H1 (cell line): ENCODE measurements around the gene ITPR3. TPM values are rescaled to one million over a fixed set of nuclear protein-coding genes. Genes with fewer than 3 reads are reported as not detected.

Experiments used
- GABPA ChIP-seq: IDR thresholded peaks from 2 replicates; pipeline ENCODE4 v1.6.1; 2011; ENCODE audit warnings: mild to moderate bottlenecking, low read length, moderate library complexity, borderline replicate concordance; ENCODE audit not compliant: insufficient read depth
- JUND ChIP-seq: IDR thresholded peaks from 2 replicates; pipeline ENCODE4 v1.6.1; 2011; ENCODE audit warnings: mild to moderate bottlenecking, improper control_type of control experiment, low read length
- MAFK ChIP-seq: IDR thresholded peaks from 2 replicates; pipeline ENCODE4 v1.6.1; 2012; ENCODE audit warnings: low read depth, mild to moderate bottlenecking, improper control_type of control experiment, low read length
- POU5F1 ChIP-seq: IDR thresholded peaks from 2 replicates; pipeline ENCODE4 v1.6.1; 2011; ENCODE audit warnings: low read depth, mild to moderate bottlenecking, low read length, moderate library complexity
- SP1 ChIP-seq: IDR thresholded peaks from 2 replicates; pipeline ENCODE4 v1.6.1; 2011; ENCODE audit warnings: low read depth, low read length
- SP2 ChIP-seq: IDR thresholded peaks from 2 replicates; pipeline ENCODE4 v1.6.1; 2012; ENCODE audit warnings: mild to moderate bottlenecking, low read length, inconsistent platforms
- TAF1 ChIP-seq: IDR thresholded peaks from 2 replicates; pipeline ENCODE4 v1.6.1; 2011; ENCODE audit warnings: mild to moderate bottlenecking, low read depth, low read length
- TBP ChIP-seq: IDR thresholded peaks from 2 replicates; pipeline ENCODE4 v1.6.1; 2011; ENCODE audit warnings: low read depth, low read length, improper control_type of control experiment
- polyA plus RNA-seq, 7 experiments: library from polyadenylated mRNA; depleted of rRNA in 3 of 7; stranded (reverse) in 5 of 7; unstranded in 2 of 7; fragments of >200 nt in 5 of 7; fragments of 200-250 nt in 2 of 7; gene quantifications; 1 replicate in 5 of 7; 2 replicates in 1 of 7; 4 replicates in 1 of 7; pipeline versions ENCODE4 v1.2.1 to v1.2.3, GENCODE V29; 2011 to 2013; ENCODE audit warnings: missing spikeins in 2 of 7, mixed read lengths in 2 of 7
- total RNA-seq: library from RNA; stranded (reverse); fragmentation: NEBNext Ultra II Directional; extraction: Animal tissue kit (Norgen Biotek cat#: 25700); gene quantifications from 2 replicates; pipeline ENCODE4 v1.2.1, GENCODE V29; 2021
- TF ChIP-seq, protein P1 (sequence below): IDR thresholded peaks from 2 replicates; pipeline ENCODE4 v1.6.1; 2012; ENCODE audit warnings: inconsistent platforms
- TF ChIP-seq, protein P2 (sequence below): IDR thresholded peaks from 2 replicates; pipeline ENCODE4 v1.6.1; 2011; ENCODE audit warnings: low read depth, mild to moderate bottlenecking, low read length; ENCODE audit not compliant: insufficient read depth

ITPR3 gene
- total and polyA plus RNA-seq, 2 of the 8 experiments (the other 6 are each of a cell fraction or from before 2014, with no cell fraction given): 29.1 to 45.7 TPM

DNA sequence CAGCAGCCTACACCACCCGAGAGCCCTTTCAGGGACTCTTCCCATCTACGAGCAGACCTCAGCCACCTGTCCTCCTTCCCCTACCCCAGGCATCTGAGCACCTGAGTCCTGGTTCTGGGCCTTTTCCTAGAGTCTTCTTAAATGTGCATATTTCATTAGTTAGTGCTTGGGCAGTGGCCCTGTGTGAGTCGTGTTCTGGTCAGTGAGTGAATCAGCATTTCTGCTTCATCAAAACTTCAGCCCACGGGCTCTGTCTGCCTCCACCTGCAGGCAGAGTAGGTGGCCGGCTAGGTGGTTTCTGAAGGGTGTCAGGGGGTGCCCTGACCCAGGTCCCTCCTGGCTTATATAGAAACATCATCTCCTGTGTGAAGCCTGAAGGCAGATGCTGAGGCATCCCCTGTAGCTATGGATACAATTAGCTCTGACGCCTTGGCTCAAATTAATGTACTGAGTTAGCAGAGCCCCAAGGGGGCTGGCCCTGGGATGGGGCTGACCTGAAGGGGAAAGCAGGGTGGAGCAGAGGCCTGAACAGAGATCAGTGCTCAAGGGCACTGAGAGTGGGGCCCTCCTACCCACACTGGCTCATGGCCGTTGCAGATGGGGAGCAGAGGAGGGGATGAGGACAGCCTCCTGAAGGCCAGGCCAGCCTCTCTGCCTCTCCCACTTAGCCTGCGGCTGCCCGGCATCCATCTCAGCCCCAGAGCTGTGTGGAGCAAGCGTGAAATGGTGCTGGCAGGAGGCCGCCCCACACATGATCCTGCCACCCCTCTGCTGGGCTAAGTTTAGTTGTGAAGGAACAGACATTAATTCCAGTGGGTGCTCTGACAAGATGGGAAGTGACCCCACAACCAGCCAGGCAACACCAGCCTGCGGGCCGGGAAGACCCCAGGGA lies 111.9 kb downstream of the ITPR3 start (continued):
- no peak for TF ChIP-seq TBP
- TF ChIP-seq, protein P1, sequence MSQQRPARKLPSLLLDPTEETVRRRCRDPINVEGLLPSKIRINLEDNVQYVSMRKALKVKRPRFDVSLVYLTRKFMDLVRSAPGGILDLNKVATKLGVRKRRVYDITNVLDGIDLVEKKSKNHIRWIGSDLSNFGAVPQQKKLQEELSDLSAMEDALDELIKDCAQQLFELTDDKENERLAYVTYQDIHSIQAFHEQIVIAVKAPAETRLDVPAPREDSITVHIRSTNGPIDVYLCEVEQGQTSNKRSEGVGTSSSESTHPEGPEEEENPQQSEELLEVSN: no peak
- TF ChIP-seq SP1: no peak
- TF ChIP-seq GABPA: no peak
- TF ChIP-seq SP2: no peak
- no peak for TF ChIP-seq TAF1
- TF ChIP-seq JUND: no peak
- no peak for TF ChIP-seq POU5F1
- TF ChIP-seq MAFK: no peak
- TF ChIP-seq, protein P2, sequence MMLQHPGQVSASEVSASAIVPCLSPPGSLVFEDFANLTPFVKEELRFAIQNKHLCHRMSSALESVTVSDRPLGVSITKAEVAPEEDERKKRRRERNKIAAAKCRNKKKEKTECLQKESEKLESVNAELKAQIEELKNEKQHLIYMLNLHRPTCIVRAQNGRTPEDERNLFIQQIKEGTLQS: no peak
